GM12891 (cell line): ENCODE measurements around the gene DLG5.

Experiments
- POLR2A ChIP-seq: IDR thresholded peaks from 2 replicates; pipeline ENCODE4 v1.6.1; 2011; ENCODE audit warnings: low read depth, low read length, control low read depth
- POLR2AphosphoS5 ChIP-seq: IDR thresholded peaks from 2 replicates; pipeline ENCODE4 v1.6.1; 2011; ENCODE audit warnings: low read depth, low read length, control low read depth
- TAF1 ChIP-seq: IDR thresholded peaks from 2 replicates; pipeline ENCODE4 v1.6.1; 2011; ENCODE audit warnings: low read depth, low read length, control low read depth

DNA sequence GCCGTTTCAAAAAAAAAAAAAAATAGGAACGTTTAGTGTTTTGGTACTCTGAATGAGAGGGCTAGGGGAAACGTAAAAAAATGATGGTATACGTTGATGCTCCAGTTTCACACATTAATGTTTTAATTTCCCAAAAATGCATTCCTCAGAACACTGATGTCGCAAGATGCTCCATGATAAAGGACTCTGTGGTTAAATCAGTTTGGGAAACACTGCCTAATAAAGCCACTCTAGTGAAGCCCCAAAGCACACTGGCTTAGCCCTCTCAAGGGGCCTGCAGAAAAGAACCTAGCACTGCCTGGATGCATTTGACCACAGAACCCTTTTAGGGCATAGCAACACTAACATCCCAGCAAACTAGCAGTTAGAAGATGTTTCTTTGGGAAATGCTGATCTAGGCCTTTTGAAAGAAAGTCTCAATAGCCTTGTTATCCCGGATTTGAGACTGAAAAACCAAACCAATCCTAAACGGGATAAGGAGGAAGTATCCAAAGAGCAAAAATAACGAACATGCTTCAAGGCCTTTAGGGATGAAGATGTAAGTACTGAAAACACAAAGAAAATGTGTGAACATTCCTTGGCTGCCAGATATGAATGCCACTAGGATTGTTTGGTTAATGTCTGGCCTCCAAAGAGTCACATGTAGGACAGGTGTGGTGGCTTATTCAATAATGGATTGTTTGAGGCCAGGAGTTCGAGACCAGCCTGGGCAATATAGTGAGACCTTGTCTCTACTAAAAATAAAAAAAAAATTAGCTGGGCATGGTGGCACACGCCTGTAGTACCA, 11.0 kb downstream of the DLG5 start:
- no peak for TF ChIP-seq POLR2AphosphoS5
- no peak for TF ChIP-seq TAF1
- TF ChIP-seq POLR2A = no peak
